ENCODE measurements around the gene SELE.

DNA sequence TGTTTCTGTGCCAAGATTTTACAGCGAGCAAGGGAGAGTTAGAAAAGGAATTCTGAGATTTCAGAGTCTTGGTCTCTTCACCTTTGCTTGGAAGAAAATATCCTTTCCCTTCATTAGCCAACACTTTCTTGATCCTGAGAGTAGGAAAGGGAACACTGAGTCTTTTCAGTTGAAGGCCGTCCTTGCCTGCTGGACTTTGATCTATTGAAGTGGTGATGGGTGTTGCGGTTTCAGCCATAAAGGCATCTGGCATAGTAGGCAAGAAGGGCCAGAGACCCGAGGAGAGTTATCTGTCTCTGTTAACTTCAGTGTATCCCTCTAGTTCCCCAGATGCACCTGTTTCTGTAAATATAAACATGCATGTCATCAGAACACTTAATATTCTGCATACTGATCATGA lies 9.7 kb downstream of the SELE start:
- TF ChIP-seq, protein P1, sequence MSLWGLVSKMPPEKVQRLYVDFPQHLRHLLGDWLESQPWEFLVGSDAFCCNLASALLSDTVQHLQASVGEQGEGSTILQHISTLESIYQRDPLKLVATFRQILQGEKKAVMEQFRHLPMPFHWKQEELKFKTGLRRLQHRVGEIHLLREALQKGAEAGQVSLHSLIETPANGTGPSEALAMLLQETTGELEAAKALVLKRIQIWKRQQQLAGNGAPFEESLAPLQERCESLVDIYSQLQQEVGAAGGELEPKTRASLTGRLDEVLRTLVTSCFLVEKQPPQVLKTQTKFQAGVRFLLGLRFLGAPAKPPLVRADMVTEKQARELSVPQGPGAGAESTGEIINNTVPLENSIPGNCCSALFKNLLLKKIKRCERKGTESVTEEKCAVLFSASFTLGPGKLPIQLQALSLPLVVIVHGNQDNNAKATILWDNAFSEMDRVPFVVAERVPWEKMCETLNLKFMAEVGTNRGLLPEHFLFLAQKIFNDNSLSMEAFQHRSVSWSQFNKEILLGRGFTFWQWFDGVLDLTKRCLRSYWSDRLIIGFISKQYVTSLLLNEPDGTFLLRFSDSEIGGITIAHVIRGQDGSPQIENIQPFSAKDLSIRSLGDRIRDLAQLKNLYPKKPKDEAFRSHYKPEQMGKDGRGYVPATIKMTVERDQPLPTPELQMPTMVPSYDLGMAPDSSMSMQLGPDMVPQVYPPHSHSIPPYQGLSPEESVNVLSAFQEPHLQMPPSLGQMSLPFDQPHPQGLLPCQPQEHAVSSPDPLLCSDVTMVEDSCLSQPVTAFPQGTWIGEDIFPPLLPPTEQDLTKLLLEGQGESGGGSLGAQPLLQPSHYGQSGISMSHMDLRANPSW (CRISPR knock-in tag; IDR thresholded peaks at IDR 0.05), result no peak
- no peak for TF ChIP-seq KDM2B (CRISPR knock-in tag; IDR thresholded peaks at IDR 0.05)
- no peak for TF ChIP-seq EP300 (IDR thresholded peaks at IDR 0.05; ENCODE audit: low read length)
- no peak for TF ChIP-seq ARID1B (IDR thresholded peaks at IDR 0.05)
- TF ChIP-seq TCFL5 (CRISPR knock-in tag; conservative IDR thresholded peaks at IDR 0.05), result no peak
- TF ChIP-seq GABPB1 (CRISPR knock-in tag; IDR thresholded peaks at IDR 0.05), result no peak
- TF ChIP-seq KAT8 (IDR thresholded peaks at IDR 0.05; ENCODE audit: low read depth), result no peak
- no peak for TF ChIP-seq POLR2A (conservative IDR thresholded peaks at IDR 0.05)
- TF ChIP-seq, protein P2, sequence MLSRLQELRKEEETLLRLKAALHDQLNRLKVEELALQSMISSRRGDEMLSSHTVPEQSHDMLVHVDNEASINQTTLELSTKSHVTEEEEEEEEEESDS (CRISPR knock-in tag; IDR thresholded peaks at IDR 0.05), result no peak

All from K562 (cell line).